OCI-LY1 (cell line): ENCODE results near the gene SMIM30.

Experiments
- H2AFZ ChIP-seq: fragments of 200-600 bp; sonication (generic), shearing (Covaris generic); 2 replicates; pipeline ENCODE4 v1.6.0; 2014; ENCODE audit warnings: antibody characterized with exemption, mild to moderate bottlenecking, low read length
- H3F3A ChIP-seq: fragments of 200-600 bp; sonication (generic), shearing (Covaris generic); 2 replicates; pipeline ENCODE4 v1.6.0; 2014; ENCODE audit warnings: mild to moderate bottlenecking, antibody characterized with exemption, low read length, moderate library complexity; ENCODE audit not compliant: insufficient read depth
- H3K27ac ChIP-seq: fragments of 200-600 bp; sonication (generic); 2 replicates; pipeline ENCODE4 v1.5.1; 2014; ENCODE audit warnings: low read length, mixed run types, mild to moderate bottlenecking, low read depth; ENCODE audit not compliant: poor library complexity, severe bottlenecking
- H3K27me3 ChIP-seq: fragments of 200-600 bp; sonication (generic); 2 replicates; pipeline ENCODE4 v1.6.0; 2014; ENCODE audit warnings: antibody characterized with exemption, mild to moderate bottlenecking, low read length, moderate library complexity; ENCODE audit not compliant: insufficient read depth
- H3K36me3 ChIP-seq: fragments of 200-600 bp; sonication (generic); 2 replicates; pipeline ENCODE4 v1.6.1; 2014; ENCODE audit warnings: mild to moderate bottlenecking, antibody characterized with exemption, low read length, moderate library complexity, mixed read lengths; ENCODE audit not compliant: insufficient read depth
- H3K4me1 ChIP-seq: fragments of 200-600 bp; sonication (generic); 2 replicates; pipeline ENCODE4 v1.5.1; 2014; ENCODE audit warnings: mild to moderate bottlenecking, low read length, moderate library complexity; ENCODE audit not compliant: insufficient read depth, severe bottlenecking
- H3K4me2 ChIP-seq: fragments of 200-600 bp; sonication (generic), shearing (Covaris generic); 2 replicates; pipeline ENCODE4 v1.6.1; 2014; ENCODE audit warnings: low read length
- H3K4me3 ChIP-seq: fragments of 200-600 bp; sonication (generic); 2 replicates; pipeline ENCODE4 v1.5.1; 2014; ENCODE audit warnings: low read length, low read depth, mild to moderate bottlenecking, mixed read lengths; ENCODE audit not compliant: poor library complexity, severe bottlenecking
- H3K79me2 ChIP-seq: fragments of 200-600 bp; shearing (Covaris generic); 2 replicates; pipeline ENCODE4 v1.6.1; 2016; ENCODE audit warnings: mixed run types, low read length, mixed read lengths; ENCODE audit not compliant: insufficient read depth
- H3K9ac ChIP-seq: fragments of 200-600 bp; sonication (generic), shearing (Covaris generic); 2 replicates; pipeline ENCODE4 v1.6.1; 2014; ENCODE audit warnings: mild to moderate bottlenecking, low read length, mixed read lengths
- H3K9me2 ChIP-seq: fragments of 200-600 bp; sonication (generic), shearing (Covaris generic); 2 replicates; pipeline ENCODE4 v1.6.1; 2014; ENCODE audit warnings: low read depth, mild to moderate bottlenecking, low read length, mixed read lengths
- H3K9me3 ChIP-seq: fragments of 200-600 bp; shearing (Covaris generic); 2 replicates; pipeline ENCODE4 v1.6.1; 2014; ENCODE audit warnings: low read length, mixed read lengths
- H4K20me1 ChIP-seq: fragments of 200-600 bp; sonication (generic), shearing (Covaris generic); 2 replicates; pipeline ENCODE4 v1.6.0; 2016; ENCODE audit warnings: mild to moderate bottlenecking, low read length; ENCODE audit not compliant: insufficient read depth
- EZH2 ChIP-seq: fragments of 200-600 bp; sonication (generic), shearing (Covaris generic); IDR thresholded peaks from 2 replicates; pipeline ENCODE4 v1.8.0; 2017; ENCODE audit warnings: borderline replicate concordance, mixed run types, mild to moderate bottlenecking, antibody characterized with exemption, low read length, moderate library complexity, mixed read lengths
- TF ChIP-seq, protein P1 (sequence below): fragments of 200-600 bp; sonication (generic), shearing (Covaris generic); IDR thresholded peaks from 2 replicates; pipeline ENCODE4 v1.5.1; 2017; ENCODE audit warnings: mild to moderate bottlenecking, antibody characterized with exemption, low read length, moderate library complexity, mixed read lengths

The SMIM30 gene

DNA sequence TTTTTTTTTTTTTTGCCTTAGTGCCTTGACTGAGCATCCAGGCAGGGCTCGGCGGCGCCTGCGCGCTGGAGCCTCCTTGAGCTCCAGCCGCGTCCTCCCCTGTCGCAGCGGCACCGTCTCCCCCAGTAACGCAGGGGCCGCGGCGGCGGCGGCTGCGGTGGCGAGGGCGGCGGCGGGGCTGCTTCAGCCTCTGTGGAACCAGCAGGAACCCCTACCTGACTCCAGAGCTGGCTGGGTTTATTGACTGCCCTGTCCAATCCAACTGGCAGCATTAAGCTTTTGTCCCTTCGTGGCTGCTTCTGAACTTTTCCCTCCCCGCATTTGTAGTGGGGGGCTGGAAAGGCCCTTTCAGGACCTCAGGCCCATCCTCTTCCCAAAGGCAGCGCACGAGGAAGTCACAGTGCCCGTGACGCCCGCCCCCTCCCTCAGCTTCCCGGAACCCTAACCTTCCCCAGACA lies 31.9 kb downstream of the SMIM30 start, which contains the start of gene GPR85:
GPR85 (minus strand) TSS at position 397 of the 458 bp plus-strand sequence. CDS start 2,106 bp downstream, outside the sequence.
- no peak for TF ChIP-seq EZH2
- TF ChIP-seq, protein P1, sequence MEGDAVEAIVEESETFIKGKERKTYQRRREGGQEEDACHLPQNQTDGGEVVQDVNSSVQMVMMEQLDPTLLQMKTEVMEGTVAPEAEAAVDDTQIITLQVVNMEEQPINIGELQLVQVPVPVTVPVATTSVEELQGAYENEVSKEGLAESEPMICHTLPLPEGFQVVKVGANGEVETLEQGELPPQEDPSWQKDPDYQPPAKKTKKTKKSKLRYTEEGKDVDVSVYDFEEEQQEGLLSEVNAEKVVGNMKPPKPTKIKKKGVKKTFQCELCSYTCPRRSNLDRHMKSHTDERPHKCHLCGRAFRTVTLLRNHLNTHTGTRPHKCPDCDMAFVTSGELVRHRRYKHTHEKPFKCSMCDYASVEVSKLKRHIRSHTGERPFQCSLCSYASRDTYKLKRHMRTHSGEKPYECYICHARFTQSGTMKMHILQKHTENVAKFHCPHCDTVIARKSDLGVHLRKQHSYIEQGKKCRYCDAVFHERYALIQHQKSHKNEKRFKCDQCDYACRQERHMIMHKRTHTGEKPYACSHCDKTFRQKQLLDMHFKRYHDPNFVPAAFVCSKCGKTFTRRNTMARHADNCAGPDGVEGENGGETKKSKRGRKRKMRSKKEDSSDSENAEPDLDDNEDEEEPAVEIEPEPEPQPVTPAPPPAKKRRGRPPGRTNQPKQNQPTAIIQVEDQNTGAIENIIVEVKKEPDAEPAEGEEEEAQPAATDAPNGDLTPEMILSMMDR: no peak
- no peak within 1 kb of the TSS for H2AFZ ChIP-seq
- no peaks in the 10 kb centered on the region for H3K36me3 ChIP-seq
- no peaks in the 10 kb centered on the region for H3K79me2 ChIP-seq
- no peak within 1 kb of the TSS for H3K4me3 ChIP-seq
- H4K20me1 ChIP-seq: no peaks in the 10 kb centered on the region
- no peaks in the 10 kb centered on the region for H3K9me2 ChIP-seq
- H3K4me2 ChIP-seq: no peak within 1 kb of the TSS
- H3K27ac ChIP-seq: no peak within 1 kb of the TSS
- no peaks in the 10 kb centered on the region for H3K27me3 ChIP-seq
- H3K9ac ChIP-seq: no peak within 1 kb of the TSS
- H3F3A ChIP-seq: no peaks in the 10 kb centered on the region
- peaks cover 25% of the 10 kb centered on the region for H3K4me1 ChIP-seq
- 0 out of 2 replicates have a peak, but pooled peaks cover 5% of the 10 kb centered on the region for H3K9me3 ChIP-seq

DNA sequence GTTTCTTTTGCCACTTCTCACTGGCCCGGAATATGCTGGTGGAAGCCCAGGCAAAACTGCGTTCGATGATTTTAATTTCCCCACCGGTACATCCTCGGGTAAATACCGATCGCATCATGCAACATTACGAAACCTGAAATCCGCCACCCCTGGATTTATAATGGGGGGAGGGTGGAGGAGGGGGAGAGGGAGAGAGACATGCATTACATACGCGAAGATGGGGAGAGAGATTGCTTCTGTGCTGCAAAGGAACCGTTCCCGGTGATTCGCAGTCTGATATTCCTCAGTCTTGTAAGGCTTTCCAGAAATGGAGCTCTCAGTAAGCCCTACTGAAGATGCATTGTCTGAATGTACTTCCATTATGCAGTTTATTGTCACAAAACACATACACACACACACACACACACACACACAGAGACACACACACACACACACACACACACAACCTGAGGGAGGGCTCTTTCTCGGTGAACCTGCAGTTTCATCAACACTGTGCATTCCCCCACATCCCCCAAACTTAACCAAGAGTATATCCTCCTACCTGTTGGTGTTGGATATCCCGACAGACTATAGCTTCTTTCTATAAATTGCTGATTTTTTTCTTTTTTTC lies 32.5 kb downstream of the SMIM30 start:
- Histone ChIP-seq H3K27me3 (no peaks in the 10 kb centered on the region), H3K9me3 (0 out of 2 replicates have a peak, but pooled peaks cover 5% of the 10 kb centered on the region), H3K79me2 (no peaks in the 10 kb centered on the region), H3K4me2 (no peak overlapping the region), H3F3A (no peaks in the 10 kb centered on the region), H3K9me2 (no peaks in the 10 kb centered on the region), H3K4me3 (no peak overlapping the region), H3K4me1 (peaks cover 25% of the 10 kb centered on the region), H3K27ac (no peak overlapping the region), H4K20me1 (no peaks in the 10 kb centered on the region), H3K36me3 (no peaks in the 10 kb centered on the region), H3K9ac (no peak overlapping the region), H2AFZ (no peak overlapping the region)
- TF ChIP-seq EZH2: no peak
- TF ChIP-seq, protein P1: no peak

DNA sequence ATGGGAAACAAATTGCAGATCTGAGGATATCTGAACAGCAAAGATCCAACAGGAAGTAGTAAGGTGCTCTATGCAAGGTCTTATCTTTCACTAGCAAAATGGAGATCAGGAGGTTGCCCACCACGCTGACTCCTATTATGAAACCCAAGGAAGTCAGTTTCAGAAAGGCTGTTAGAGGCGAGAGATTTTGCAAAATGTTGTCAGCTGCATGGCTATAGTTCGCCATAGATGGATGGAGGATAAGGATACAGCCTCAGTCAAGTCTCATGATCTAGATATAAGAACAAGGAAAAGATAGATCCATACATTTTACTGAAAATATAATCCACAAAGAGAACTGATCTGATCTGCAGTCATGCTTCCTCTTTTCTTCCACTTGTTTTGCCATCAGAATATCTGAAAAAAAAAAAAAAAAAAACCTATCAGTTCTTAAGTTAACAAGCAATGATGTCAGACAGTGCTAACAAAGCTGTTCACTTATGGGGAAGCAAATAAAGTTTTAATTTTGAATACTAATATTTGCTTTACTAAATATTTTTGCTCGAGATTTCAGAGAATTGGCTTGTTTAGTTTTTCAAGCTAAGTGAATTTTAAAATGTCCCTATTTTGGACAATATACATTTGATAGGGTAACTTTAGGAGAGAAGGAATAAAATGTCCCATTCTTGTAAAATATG lies 33.7 kb downstream of the SMIM30 start:
- TF ChIP-seq EZH2: no peak
- TF ChIP-seq, protein P1: no peak
- Histone ChIP-seq H3K4me2 (no peak overlapping the region; the same call in 1 of the 2 replicates), H3K4me1 (peaks cover 25% of the 10 kb centered on the region), H2AFZ (no peak overlapping the region), H3K9ac (no peak overlapping the region), H3F3A (no peaks in the 10 kb centered on the region), H3K27ac (no peak overlapping the region), H3K4me3 (no peak overlapping the region), H3K9me3 (0 out of 2 replicates have a peak, but pooled peaks cover 5% of the 10 kb centered on the region), H3K79me2 (no peaks in the 10 kb centered on the region), H4K20me1 (no peaks in the 10 kb centered on the region), H3K36me3 (no peaks in the 10 kb centered on the region), H3K27me3 (no peaks in the 10 kb centered on the region), H3K9me2 (no peaks in the 10 kb centered on the region)
